HepG2 (cell line): ENCODE results near the gene GRB10. TPM values are rescaled to one million over a fixed set of nuclear protein-coding genes. Genes with fewer than 3 reads are reported as not detected.

Experiments
- ATAC-seq: fragments of 200-7000 bp; cut with Tn5 transposase; 3 replicates; pipeline ENCODE4 v1.9.1; 2020; ENCODE audit warnings: mild to moderate bottlenecking, moderate library complexity
- BruUV-seq: library from RNA; stranded (reverse); fragments of 400-500 nt; replicated peaks from 2 replicates; lab custom pipeline; 2021; lab: Mats Ljungman, UMichigan
- CTCF ChIA-PET: fragments of 300-600 bp; formaldehyde crosslinking; extraction: SDS; loops from one replicate; lab custom pipeline; 2021; ENCODE audit warnings: low total read pairs, inconsistent platforms, low intra/inter-chr PET ratio; lab: Yijun Ruan, JAX
- POLR2A ChIA-PET: fragments of 350-600 bp; sonication (Branson Sonifier 250); formaldehyde crosslinking; loops from one replicate; lab custom pipeline; 2020; ENCODE audit warnings: antibody characterized with exemption, inconsistent platforms; lab: Yijun Ruan, JAX
- DNase-seq: peaks from one replicate; pipeline ENCODE4 v3.0.0-alpha.2; 2015; ENCODE audit warnings: low spot score
- FAIRE-seq: peaks from 3 replicates; lab custom pipeline; 2011; peaks lifted over from hg19 to GRCh38; lab: Jason Lieb, UNC
- H2AFZ ChIP-seq: one replicate; pipeline ENCODE4 v1.6.1; 2011; ENCODE audit warnings: low read length, inconsistent platforms
- H3K27ac ChIP-seq: fragments of 300-600 bp; 3 replicates; pipeline ENCODE4 v1.8.0; 2011; ENCODE audit warnings: mixed run types, mild to moderate bottlenecking, mixed read lengths, low read length, inconsistent platforms; ENCODE audit not compliant: insufficient read depth; ENCODE audit errors: extremely low read length
- H3K27me3 ChIP-seq, 2 experiments: fragments of 200-600 bp in 1 of 2; 2 replicates in 1 of 2; 3 replicates in 1 of 2; pipeline versions ENCODE4 v1.6.0 to v1.8.0; 2011; ENCODE audit warnings: low read length in 2 of 2, mild to moderate bottlenecking in 2 of 2, moderate library complexity in 2 of 2, inconsistent platforms in 1 of 2; ENCODE audit not compliant: insufficient read depth in 2 of 2, control insufficient read depth in 1 of 2
- H3K36me3 ChIP-seq, 2 experiments: fragments of 200-600 bp in 1 of 2; replicated peaks in 1 of 2; 2 replicates in 1 of 2; 3 replicates in 1 of 2; pipeline versions ENCODE4 v1.5.1 to v1.8.0; 2011; ENCODE audit warnings: low read length in 2 of 2, inconsistent platforms in 1 of 2; ENCODE audit not compliant: insufficient read depth in 2 of 2, control insufficient read depth in 1 of 2
- H3K4me1 ChIP-seq: 2 replicates; pipeline ENCODE4 v1.5.1; 2012; ENCODE audit warnings: low read length, inconsistent platforms; ENCODE audit not compliant: insufficient read depth
- H3K4me2 ChIP-seq: 2 replicates; pipeline ENCODE4 v1.6.0; 2011; ENCODE audit warnings: low read depth, low read length, inconsistent platforms
- H3K4me3 ChIP-seq, 3 experiments: fragments of 200-600 bp in 1 of 3; sonication (generic), shearing (Covaris generic) in 1 of 3; replicated peaks in 1 of 3; 2 replicates each; pipeline ENCODE4 v1.5.1; 2011 to 2016; ENCODE audit warnings: low read length in 3 of 3, inconsistent platforms in 2 of 3, low read depth in 2 of 3, mild to moderate bottlenecking in 2 of 3, control low read depth in 1 of 3, mixed read lengths in 1 of 3; ENCODE audit not compliant: insufficient read depth in 1 of 3
- H3K79me2 ChIP-seq: one replicate; pipeline ENCODE4 v1.6.1; 2011; ENCODE audit warnings: low read length, inconsistent platforms; ENCODE audit not compliant: insufficient read depth
- H3K9ac ChIP-seq: 2 replicates; pipeline ENCODE4 v1.6.0; 2011; ENCODE audit warnings: mild to moderate bottlenecking, low read depth, low read length, inconsistent platforms; ENCODE audit not compliant: insufficient read depth
- H3K9me3 ChIP-seq: 2 replicates; pipeline ENCODE4 v1.5.1; 2012; ENCODE audit warnings: mild to moderate bottlenecking, low read length
- H4K20me1 ChIP-seq: 2 replicates; pipeline ENCODE4 v1.6.0; 2011; ENCODE audit warnings: inconsistent platforms, mild to moderate bottlenecking, low read length, moderate library complexity; ENCODE audit not compliant: insufficient read depth
- HNF4G ChIP-seq, 2 experiments: sonication (generic) in 1 of 2; formaldehyde crosslinking in 1 of 2; IDR thresholded peaks; 2 replicates each; pipeline versions ENCODE4 v1.4.0 to v1.6.1; 2011 to 2020; ENCODE audit warnings: borderline replicate concordance in 2 of 2, low read depth in 2 of 2, mild to moderate bottlenecking in 2 of 2, low read length in 1 of 2, missing genetic modification reagents in 1 of 2, moderate library complexity in 1 of 2
- MLLT10 ChIP-seq: sonication (generic); formaldehyde crosslinking; IDR thresholded peaks from 2 replicates; pipeline ENCODE4 v1.4.0; 2020; ENCODE audit warnings: missing genetic modification reagents
- NFE2L1 ChIP-seq: sonication (generic); formaldehyde crosslinking; IDR thresholded peaks from 2 replicates; pipeline ENCODE4 v1.4.0; 2020; ENCODE audit warnings: missing genetic modification reagents, mild to moderate bottlenecking, borderline replicate concordance
- POGZ ChIP-seq: sonication (generic); formaldehyde crosslinking; IDR thresholded peaks from 2 replicates; pipeline ENCODE4 v1.4.0; 2020; ENCODE audit warnings: mild to moderate bottlenecking, missing genetic modification reagents
- RFX1 ChIP-seq: fragments of 450-650 bp; IDR thresholded peaks from 2 replicates; pipeline ENCODE4 v1.6.1; 2017
- SOX5 ChIP-seq: IDR thresholded peaks from 2 replicates; pipeline ENCODE4 v1.6.1; 2016; ENCODE audit warnings: borderline replicate concordance
- ZFAT ChIP-seq: sonication (generic); formaldehyde crosslinking; conservative IDR thresholded peaks from 2 replicates; pipeline ENCODE4 v1.8.1; 2023; ENCODE audit warnings: missing genetic modification reagents, inconsistent platforms
- ZNF263 ChIP-seq: sonication (generic); formaldehyde crosslinking; IDR thresholded peaks from 2 replicates; pipeline ENCODE4 v1.4.0; 2020; ENCODE audit warnings: missing genetic modification reagents
- ZNF441 ChIP-seq: sonication (generic); formaldehyde crosslinking; IDR thresholded peaks from 2 replicates; pipeline ENCODE4 v1.7.0; 2021; ENCODE audit warnings: missing genetic modification reagents, borderline replicate concordance
- ZNF598 ChIP-seq: sonication (generic); formaldehyde crosslinking; IDR thresholded peaks from 2 replicates; pipeline ENCODE4 v1.5.1; 2020; ENCODE audit warnings: mild to moderate bottlenecking, missing genetic modification reagents, borderline replicate concordance
- ZNF703 ChIP-seq: sonication (generic); formaldehyde crosslinking; IDR thresholded peaks from 2 replicates; pipeline ENCODE4 v1.5.1; 2020; ENCODE audit warnings: missing genetic modification reagents, mild to moderate bottlenecking, moderate library complexity, borderline replicate concordance
- WGBS: methylation state at CpG from one replicate; pipeline ENCODE4 v1.1.6; 2017; ENCODE audit warnings: low lambda C conversion rate; 5-methylcytosine and 5-hydroxymethylcytosine counted together
- in situ Hi-C: cut with HindIII; loops from 2 replicates; pipeline ENCODE4 v1.10.0; 2017; ENCODE audit warnings: low pct_unique_long_range_greater_than_20kb; ENCODE audit not compliant: extremely low pct_ligation_motif_present
- intact Hi-C: fragments of 100-400 bp; cut with micrococcal nuclease; formaldehyde crosslinking; loops from one replicate; pipeline ENCODE4 v1.10.0; 2022; ENCODE audit not compliant: unreplicated experiment
- polyA plus RNA-seq, 8 experiments: library from polyadenylated mRNA; depleted of rRNA in 3 of 8; stranded (reverse) in 7 of 8; unstranded in 1 of 8; fragments of >200 nt; fragmentation: Illumina TruSeq in 4 of 8; extraction: Trizol in 4 of 8; gene quantifications; 2 replicates each; pipeline versions ENCODE4 v1.2.1 to v1.2.3, GENCODE V29; 2011 to 2016; ENCODE audit warnings: low read depth in 4 of 8, missing spikeins in 1 of 8, mixed read lengths in 1 of 8; ENCODE audit not compliant: insufficient read depth in 1 of 8
- total RNA-seq, 5 experiments: library from RNA; depleted of rRNA; stranded (reverse); fragments of >200 nt; fragmentation: Illumina TruSeq; extraction: Trizol; gene quantifications; 2 replicates each; pipeline ENCODE4 v1.2.3, GENCODE V29; 2016; ENCODE audit warnings: low read depth in 1 of 5
- TF ChIP-seq, protein P1 (sequence below): sonication (generic); formaldehyde crosslinking; IDR thresholded peaks from 2 replicates; pipeline ENCODE4 v1.4.0; 2020; ENCODE audit warnings: missing genetic modification reagents
- TF ChIP-seq, protein P2 (sequence below): sonication (generic); formaldehyde crosslinking; IDR thresholded peaks from 2 replicates; pipeline ENCODE4 v1.4.0; 2020; ENCODE audit warnings: low read depth, mild to moderate bottlenecking, missing genetic modification reagents

The GRB10 gene
- total and polyA plus RNA-seq, 2 of the 13 experiments (the other 11 are each of a cell fraction or from before 2014, with no cell fraction given), result 4.0 to 6.8 TPM

DNA sequence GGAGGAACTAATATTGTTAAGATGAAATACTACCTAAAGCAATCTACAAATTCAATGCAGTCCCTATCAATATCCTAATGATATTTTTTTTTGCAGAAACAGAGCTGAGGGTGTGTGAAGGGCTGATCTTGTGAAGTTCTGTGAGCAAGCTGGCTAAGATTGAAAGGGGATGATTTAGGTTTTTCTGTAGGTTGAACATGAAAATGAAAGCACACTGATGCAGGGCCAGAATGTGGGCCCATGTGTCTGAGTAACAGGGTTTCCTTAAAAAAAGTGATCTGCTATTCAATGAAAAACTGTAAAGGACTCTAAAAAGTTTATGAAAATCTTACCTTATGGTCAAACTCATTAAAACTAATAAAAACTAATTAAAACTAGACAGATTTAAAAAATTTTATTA lies 47.4 kb downstream of the GRB10 start:
- H3K27me3 ChIP-seq, result no peaks in the 10 kb centered on the region
- in situ Hi-C loops (no loop called here), intact Hi-C loops (no loop called here)
- ATAC-seq, result no peak
- TF ChIP-seq, protein P1, sequence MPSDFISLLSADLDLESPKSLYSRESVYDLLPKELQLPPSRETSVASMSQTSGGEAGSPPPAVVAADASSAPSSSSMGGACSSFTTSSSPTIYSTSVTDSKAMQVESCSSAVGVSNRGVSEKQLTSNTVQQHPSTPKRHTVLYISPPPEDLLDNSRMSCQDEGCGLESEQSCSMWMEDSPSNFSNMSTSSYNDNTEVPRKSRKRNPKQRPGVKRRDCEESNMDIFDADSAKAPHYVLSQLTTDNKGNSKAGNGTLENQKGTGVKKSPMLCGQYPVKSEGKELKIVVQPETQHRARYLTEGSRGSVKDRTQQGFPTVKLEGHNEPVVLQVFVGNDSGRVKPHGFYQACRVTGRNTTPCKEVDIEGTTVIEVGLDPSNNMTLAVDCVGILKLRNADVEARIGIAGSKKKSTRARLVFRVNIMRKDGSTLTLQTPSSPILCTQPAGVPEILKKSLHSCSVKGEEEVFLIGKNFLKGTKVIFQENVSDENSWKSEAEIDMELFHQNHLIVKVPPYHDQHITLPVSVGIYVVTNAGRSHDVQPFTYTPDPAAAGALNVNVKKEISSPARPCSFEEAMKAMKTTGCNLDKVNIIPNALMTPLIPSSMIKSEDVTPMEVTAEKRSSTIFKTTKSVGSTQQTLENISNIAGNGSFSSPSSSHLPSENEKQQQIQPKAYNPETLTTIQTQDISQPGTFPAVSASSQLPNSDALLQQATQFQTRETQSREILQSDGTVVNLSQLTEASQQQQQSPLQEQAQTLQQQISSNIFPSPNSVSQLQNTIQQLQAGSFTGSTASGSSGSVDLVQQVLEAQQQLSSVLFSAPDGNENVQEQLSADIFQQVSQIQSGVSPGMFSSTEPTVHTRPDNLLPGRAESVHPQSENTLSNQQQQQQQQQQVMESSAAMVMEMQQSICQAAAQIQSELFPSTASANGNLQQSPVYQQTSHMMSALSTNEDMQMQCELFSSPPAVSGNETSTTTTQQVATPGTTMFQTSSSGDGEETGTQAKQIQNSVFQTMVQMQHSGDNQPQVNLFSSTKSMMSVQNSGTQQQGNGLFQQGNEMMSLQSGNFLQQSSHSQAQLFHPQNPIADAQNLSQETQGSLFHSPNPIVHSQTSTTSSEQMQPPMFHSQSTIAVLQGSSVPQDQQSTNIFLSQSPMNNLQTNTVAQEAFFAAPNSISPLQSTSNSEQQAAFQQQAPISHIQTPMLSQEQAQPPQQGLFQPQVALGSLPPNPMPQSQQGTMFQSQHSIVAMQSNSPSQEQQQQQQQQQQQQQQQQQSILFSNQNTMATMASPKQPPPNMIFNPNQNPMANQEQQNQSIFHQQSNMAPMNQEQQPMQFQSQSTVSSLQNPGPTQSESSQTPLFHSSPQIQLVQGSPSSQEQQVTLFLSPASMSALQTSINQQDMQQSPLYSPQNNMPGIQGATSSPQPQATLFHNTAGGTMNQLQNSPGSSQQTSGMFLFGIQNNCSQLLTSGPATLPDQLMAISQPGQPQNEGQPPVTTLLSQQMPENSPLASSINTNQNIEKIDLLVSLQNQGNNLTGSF, result no peak
- POLR2A ChIA-PET, result no interaction called here
- CTCF ChIA-PET, result no interaction called here
- peaks cover 46% of the 10 kb centered on the region for H3K4me1 ChIP-seq
- no peaks in the 10 kb centered on the region for H3K36me3 ChIP-seq
- no peaks in the 10 kb centered on the region for H4K20me1 ChIP-seq
- no peak for FAIRE-seq
- H3K27ac ChIP-seq, result no peak overlapping the region
- H3K9ac ChIP-seq, result no peak overlapping the region
- no peak overlapping the region for H3K4me2 ChIP-seq
- H2AFZ ChIP-seq, result no peak overlapping the region
- no peaks in the 10 kb centered on the region for H3K79me2 ChIP-seq
- no peaks in the 10 kb centered on the region for H3K9me3 ChIP-seq
- DNase-seq, result no peak
- no TSS peak for BruUV-seq
- no peak overlapping the region for H3K4me3 ChIP-seq

DNA sequence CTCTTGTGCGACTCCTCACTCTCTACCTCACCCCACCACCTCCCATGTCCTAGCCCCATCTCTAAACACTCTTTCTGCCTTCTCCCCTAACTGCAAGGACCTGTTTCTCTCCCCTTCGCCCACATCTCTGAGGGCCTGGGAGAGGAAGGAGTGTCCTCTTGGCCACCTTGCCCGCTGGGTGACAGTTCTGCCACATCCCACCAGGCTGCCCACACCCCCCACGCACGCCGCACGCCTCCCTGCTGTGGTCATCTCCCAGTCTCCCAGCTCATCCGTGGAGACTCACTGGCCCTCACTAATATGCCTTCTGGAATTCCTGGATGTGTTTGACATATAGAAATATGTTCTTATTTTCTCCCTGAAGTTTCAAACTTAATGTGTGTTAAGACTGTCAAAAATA lies 48.5 kb downstream of the GRB10 start:
- no peak overlapping the region for H3K9ac ChIP-seq
- H3K36me3 ChIP-seq, result no peaks in the 10 kb centered on the region
- DNase-seq (no peak), FAIRE-seq (no peak), ATAC-seq (no peak)
- WGBS, result 82% methylated on average over 8 of the region's 8 CpGs
- no peaks in the 10 kb centered on the region for H3K27me3 ChIP-seq
- CTCF ChIA-PET, result no interaction called here
- no peak overlapping the region for H3K27ac ChIP-seq
- H3K79me2 ChIP-seq, result no peaks in the 10 kb centered on the region
- H3K4me2 ChIP-seq, result no peak overlapping the region
- no peak overlapping the region for H2AFZ ChIP-seq
- POLR2A ChIA-PET, result no interaction called here
- intact Hi-C loops, result no loop called here
- in situ Hi-C loops, result no loop called here
- peaks cover 38% of the 10 kb centered on the region for H3K4me1 ChIP-seq
- no peak overlapping the region for H3K4me3 ChIP-seq
- no TSS peak for BruUV-seq
- H3K9me3 ChIP-seq, result no peaks in the 10 kb centered on the region
- no peaks in the 10 kb centered on the region for H4K20me1 ChIP-seq
- no peak for TF ChIP-seq POGZ
- no peak for TF ChIP-seq ZNF441 (CRISPR knock-in tag)
- TF ChIP-seq RFX1, result no peak
- TF ChIP-seq ZNF598, result no peak
- no peak for TF ChIP-seq MLLT10 (CRISPR knock-in tag)
- TF ChIP-seq, protein P2, sequence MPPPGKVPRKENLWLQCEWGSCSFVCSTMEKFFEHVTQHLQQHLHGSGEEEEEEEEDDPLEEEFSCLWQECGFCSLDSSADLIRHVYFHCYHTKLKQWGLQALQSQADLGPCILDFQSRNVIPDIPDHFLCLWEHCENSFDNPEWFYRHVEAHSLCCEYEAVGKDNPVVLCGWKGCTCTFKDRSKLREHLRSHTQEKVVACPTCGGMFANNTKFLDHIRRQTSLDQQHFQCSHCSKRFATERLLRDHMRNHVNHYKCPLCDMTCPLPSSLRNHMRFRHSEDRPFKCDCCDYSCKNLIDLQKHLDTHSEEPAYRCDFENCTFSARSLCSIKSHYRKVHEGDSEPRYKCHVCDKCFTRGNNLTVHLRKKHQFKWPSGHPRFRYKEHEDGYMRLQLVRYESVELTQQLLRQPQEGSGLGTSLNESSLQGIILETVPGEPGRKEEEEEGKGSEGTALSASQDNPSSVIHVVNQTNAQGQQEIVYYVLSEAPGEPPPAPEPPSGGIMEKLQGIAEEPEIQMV (CRISPR knock-in tag), result no peak
- no peak for TF ChIP-seq SOX5 (CRISPR knock-in tag)
- TF ChIP-seq HNF4G (IDR thresholded peaks at IDR 0.05; ENCODE audit: borderline replicate concordance, low read depth, low read length), result no peak
- TF ChIP-seq HNF4G (CRISPR knock-in tag; IDR thresholded peaks at IDR 0.05; ENCODE audit: borderline replicate concordance, low read depth), result no peak
- no peak for TF ChIP-seq ZNF263 (CRISPR knock-in tag)
- no peak for TF ChIP-seq NFE2L1 (CRISPR knock-in tag)
- TF ChIP-seq ZFAT (CRISPR knock-in tag), result no peak
- TF ChIP-seq ZNF703 (CRISPR knock-in tag), result no peak
